ENCODE data around the gene TOMM20.

- peak; percentile 15 for TF ChIP-seq POLR2AphosphoS5 (IDR thresholded peaks at IDR 0.05; ENCODE audit: low read depth, low read length)
- no peak for TF ChIP-seq CTCF (IDR thresholded peaks at IDR 0.05)
- TF ChIP-seq SIN3A (IDR thresholded peaks at IDR 0.05; ENCODE audit: borderline replicate concordance, insufficient read depth, low read depth, low read length), result no peak
Measured at GRCh38 chr1:235075048-235075776, 53.4 kb downstream of the TOMM20 start.
